IMR-90 (cell line): ENCODE data around the gene PITPNM3.

Experiments used
- CTCF ChIP-seq: conservative IDR thresholded peaks from 2 replicates; pipeline ENCODE4 v1.5.1; 2012; ENCODE audit warnings: mild to moderate bottlenecking, low read depth, low read length, improper control_type of control experiment
- POLR2A ChIP-seq: IDR thresholded peaks from 2 replicates; pipeline ENCODE4 v1.6.1; 2012; ENCODE audit warnings: mild to moderate bottlenecking, low read depth, low read length
- TF ChIP-seq, protein P1 (sequence below): fragments of 150-350 bp; IDR thresholded peaks from 2 replicates; pipeline ENCODE4 v1.6.1; 2016; ENCODE audit warnings: low read depth, mild to moderate bottlenecking, low read length, moderate library complexity, borderline replicate concordance

- TF ChIP-seq, protein P1, sequence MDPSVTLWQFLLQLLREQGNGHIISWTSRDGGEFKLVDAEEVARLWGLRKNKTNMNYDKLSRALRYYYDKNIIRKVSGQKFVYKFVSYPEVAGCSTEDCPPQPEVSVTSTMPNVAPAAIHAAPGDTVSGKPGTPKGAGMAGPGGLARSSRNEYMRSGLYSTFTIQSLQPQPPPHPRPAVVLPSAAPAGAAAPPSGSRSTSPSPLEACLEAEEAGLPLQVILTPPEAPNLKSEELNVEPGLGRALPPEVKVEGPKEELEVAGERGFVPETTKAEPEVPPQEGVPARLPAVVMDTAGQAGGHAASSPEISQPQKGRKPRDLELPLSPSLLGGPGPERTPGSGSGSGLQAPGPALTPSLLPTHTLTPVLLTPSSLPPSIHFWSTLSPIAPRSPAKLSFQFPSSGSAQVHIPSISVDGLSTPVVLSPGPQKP, result no peak
- TF ChIP-seq CTCF, result no peak
- no peak for TF ChIP-seq POLR2A
Observed at GRCh38 chr17:6523809-6524355, 32.5 kb downstream of the PITPNM3 start.
